ENCODE data around the gene IGLL5.
"Not testable (repeated sequence)": the region's sequence is repeated elsewhere in the genome, so short reads cannot be mapped to it uniquely, and the experiment has no call there.

IGLL5 gene

GRCh38 chr22:22903355-22903777, 15.8 kb downstream of the IGLL5 start:
- no peaks in the 10 kb centered on the region for H3K4me1 ChIP-seq (ENCODE audit: control insufficient read depth, insufficient read depth, low read length)
- no peak overlapping the region for H3K4me3 ChIP-seq (ENCODE audit: low read depth, low read length)
- H3K9me3 ChIP-seq (ENCODE audit: control insufficient read depth, insufficient read depth, low read depth, low read length) = no peaks in the 10 kb centered on the region
- TF ChIP-seq ZNF530 (tag by site-specific recombination; IDR thresholded peaks at IDR 0.05; ENCODE audit: low read depth) (no peak), ZNF274 (IDR thresholded peaks at IDR 0.05; ENCODE audit: low read length) (no peak), ZNF274 (tag by site-specific recombination; IDR thresholded peaks at IDR 0.05; ENCODE audit: borderline replicate concordance) (no peak), ZNF521 (tag by site-specific recombination; IDR thresholded peaks at IDR 0.05) (no peak), ZFP37 (tag by site-specific recombination; IDR thresholded peaks at IDR 0.05) (no peak)
- ChIA-PET CTCF (interaction anchor here (0.9 to 2.8 kb wide), 4 partner anchors 19 to 237 kb away, joined by 3 to 11 read pairs (median 4); no protein-coding TSS in a partner anchor), POLR2A (no interaction called here)
- H3K27ac ChIP-seq (ENCODE audit: extremely low read depth, low read depth, low read length) = no peak overlapping the region
- H3K36me3 ChIP-seq (ENCODE audit: control insufficient read depth in 2 of 2, insufficient read depth in 1 of 2, low read length in 2 of 2) = no peaks in the 10 kb centered on the region

- H3K4me3 ChIP-seq (ENCODE audit: low read depth, low read length); POLR2A ChIA-PET; H3K27ac ChIP-seq (ENCODE audit: extremely low read depth, low read depth, low read length); H3K9me3 ChIP-seq (ENCODE audit: control insufficient read depth, insufficient read depth, low read depth, low read length); H3K4me1 ChIP-seq (ENCODE audit: control insufficient read depth, insufficient read depth, low read length); H3K36me3 ChIP-seq (ENCODE audit: control insufficient read depth in 2 of 2, insufficient read depth in 1 of 2, low read length in 2 of 2): not testable (repeated sequence)
- CTCF ChIA-PET = interaction anchor here (0.9 to 2.8 kb wide), 3 partner anchors 20 to 238 kb away, joined by 3 to 11 read pairs (median 4); no protein-coding TSS in a partner anchor
Observed at GRCh38 chr22:22903781-22904192, 16.2 kb downstream of the IGLL5 start.

- POLR2A ChIA-PET; H3K9me3 ChIP-seq (ENCODE audit: control insufficient read depth, insufficient read depth, low read depth, low read length); H3K27ac ChIP-seq (ENCODE audit: extremely low read depth, low read depth, low read length); H3K36me3 ChIP-seq (ENCODE audit: control insufficient read depth in 2 of 2, insufficient read depth in 1 of 2, low read length in 2 of 2); H3K4me3 ChIP-seq (ENCODE audit: low read depth, low read length); H3K4me1 ChIP-seq (ENCODE audit: control insufficient read depth, insufficient read depth, low read length); CTCF ChIA-PET: not testable (repeated sequence)
Observed at GRCh38 chr22:22904736-22905135, 17.1 kb downstream of the IGLL5 start.

- H3K9me3 ChIP-seq (ENCODE audit: control insufficient read depth, insufficient read depth, low read depth, low read length) = not testable (repeated sequence)
- CTCF ChIA-PET = interaction anchor here (0.6 to 1.5 kb wide), 2 partner anchors 35 to 320 kb away, joined by 3 read pairs; no protein-coding TSS in a partner anchor
Observed at GRCh38 chr22:22906391-22906790, 18.8 kb downstream of the IGLL5 start.

GRCh38 chr22:22906907-22907550, 19.4 kb downstream of the IGLL5 start:
- ChIA-PET CTCF (interaction anchor here (0.6 to 1.5 kb wide), 3 partner anchors 31 to 321 kb away, joined by 3 read pairs; no protein-coding TSS in a partner anchor), POLR2A (no interaction called here)
- TF ChIP-seq ZNF624 (tag by site-specific recombination; IDR thresholded peaks at IDR 0.05) = no peak
- TF ChIP-seq GFI1B (tag by site-specific recombination; IDR thresholded peaks at IDR 0.05) = no peak
- no peak for TF ChIP-seq HIC1 (tag by site-specific recombination; IDR thresholded peaks at IDR 0.05)
- no peak for TF ChIP-seq ZXDB (tag by site-specific recombination; IDR thresholded peaks at IDR 0.05)
- TF ChIP-seq ZNF704 (tag by site-specific recombination; IDR thresholded peaks at IDR 0.05) = no peak
- no peak for TF ChIP-seq TSHZ1 (tag by site-specific recombination; IDR thresholded peaks at IDR 0.05; ENCODE audit: borderline replicate concordance)
- no peaks in the 10 kb centered on the region for H3K9me3 ChIP-seq (ENCODE audit: control insufficient read depth, insufficient read depth, low read depth, low read length)
- no peak overlapping the region for H3K4me3 ChIP-seq (ENCODE audit: low read depth, low read length)
- no peaks in the 10 kb centered on the region for H3K36me3 ChIP-seq (ENCODE audit: control insufficient read depth in 2 of 2, insufficient read depth in 1 of 2, low read length in 2 of 2)
- H3K4me1 ChIP-seq (ENCODE audit: control insufficient read depth, insufficient read depth, low read length) = no peaks in the 10 kb centered on the region
- H3K27ac ChIP-seq (ENCODE audit: extremely low read depth, low read depth, low read length) = no peak overlapping the region

More at GRCh38 chr22:22906391-22906790, 18.8 kb downstream of the IGLL5 start:
- POLR2A ChIA-PET; H3K4me3 ChIP-seq (ENCODE audit: low read depth, low read length); H3K27ac ChIP-seq (ENCODE audit: extremely low read depth, low read depth, low read length); H3K36me3 ChIP-seq (ENCODE audit: control insufficient read depth in 2 of 2, insufficient read depth in 1 of 2, low read length in 2 of 2); H3K4me1 ChIP-seq (ENCODE audit: control insufficient read depth, insufficient read depth, low read length): not testable (repeated sequence)
